Measurements from ENCODE around the gene CFAP107. TPM values are rescaled to one million over a fixed set of nuclear protein-coding genes. Genes with fewer than 3 reads are reported as not detected.

The CFAP107 gene
- total RNA-seq (0.62 TPM), polyA plus RNA-seq (ENCODE audit: insufficient read depth in 1 of 8, insufficient read length in 8 of 8, low replicate concordance in 1 of 8) (1 to 10 TPM in 3 of 8 donors, under 1 TPM in 5; 0.26 to 2.3 (median 0.97) TPM)
- long read RNA-seq, donor 1, result 0 reads
- long read RNA-seq, donor 2, result 0 reads
- long read RNA-seq, donor 3, result 0 reads
- long read RNA-seq, donor 4, result 0 reads
- long read RNA-seq, donor 5, result 0 reads
- long read RNA-seq, donor 6, partial matches to known transcripts, result 0 of 2 reads
- long read RNA-seq, donor 6, other reads (novel, unspliced or antisense), result 0 of 2 reads
- long read RNA-seq, donor 7, result 0 reads
- long read RNA-seq, donor 8, result 0 reads
- long read RNA-seq, donor 9, result 0 reads
- long read RNA-seq, donor 10, partial matches to known transcripts, result 0 of 1 reads
- long read RNA-seq, donor 10, other reads (novel, unspliced or antisense), result 0 of 1 reads
- long read RNA-seq, donor 11, partial matches to known transcripts, result 0 of 1 reads
- long read RNA-seq, donor 11, other reads (novel, unspliced or antisense), result 0 of 1 reads

DNA sequence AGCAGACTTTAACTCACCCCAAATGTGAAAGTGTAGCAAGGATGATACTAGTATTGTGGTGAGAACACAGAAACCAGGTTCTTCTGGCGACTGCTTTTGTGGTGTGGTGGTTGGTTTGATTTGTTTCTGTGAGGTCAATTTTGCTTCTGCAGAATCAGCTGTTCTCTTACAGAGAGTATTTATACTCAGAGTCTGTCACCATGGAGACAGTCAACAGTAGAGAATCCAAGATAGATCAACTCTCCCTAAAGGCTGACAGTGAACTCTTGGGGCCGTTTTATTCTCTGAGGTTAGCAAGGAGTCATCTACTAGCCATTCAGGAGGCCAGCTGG, at the start of gene CFAP107:
CFAP107 (plus strand) TSS at position 209 of the 332 bp plus-strand sequence. CDS start 231 bp downstream, outside the sequence.
- peak; percentile 22 for DNase-seq
- Histone ChIP-seq H3K9me3 (replicated peaks; ENCODE audit: control insufficient read depth, low read depth, low read length) (peaks cover 13% of the 10 kb centered on the region), H3K27me3 (ENCODE audit: control insufficient read depth, insufficient read depth, low read length) (no peaks in the 10 kb centered on the region), H3K4me3 (ENCODE audit: low read length) (no peak within 1 kb of the TSS), H3K27ac (ENCODE audit: low read length) (no peak within 1 kb of the TSS), H3K36me3 (ENCODE audit: control insufficient read depth, insufficient read depth, low read length) (no peaks in the 10 kb centered on the region), H3K4me1 (ENCODE audit: control insufficient read depth, insufficient read depth, low read length) (no peaks in the 10 kb centered on the region)
- no CpG with 5 or more reads among the region's 2 CpGs for WGBS (ENCODE audit: insufficient coverage)

DNA sequence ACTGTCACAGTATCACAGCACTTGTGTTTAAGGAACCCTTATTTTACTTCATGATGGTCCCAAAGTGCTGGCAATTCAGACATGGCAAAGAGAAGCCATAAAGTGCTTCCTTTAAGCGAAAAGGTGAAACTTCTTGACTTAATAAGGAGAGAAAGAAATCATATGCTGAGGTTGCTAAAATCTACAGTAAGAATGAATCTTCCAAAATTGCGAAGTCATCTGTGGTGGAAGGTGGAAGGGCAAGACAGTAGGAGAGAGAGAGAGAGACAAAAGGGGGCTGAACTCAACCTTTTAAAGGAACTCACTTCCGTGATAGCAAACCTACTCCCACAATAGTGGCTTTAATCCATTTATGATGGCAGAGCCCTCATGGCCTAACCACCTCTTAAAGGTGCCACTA, 49.3 kb upstream of the CFAP107 start:
- Histone ChIP-seq H3K27ac (ENCODE audit: low read length) (no peak overlapping the region), H3K27me3 (ENCODE audit: control insufficient read depth, insufficient read depth, low read length) (no peaks in the 10 kb centered on the region), H3K9me3 (replicated peaks; ENCODE audit: control insufficient read depth, low read depth, low read length) (no peaks in the 10 kb centered on the region), H3K4me3 (ENCODE audit: low read length) (no peak overlapping the region), H3K4me1 (ENCODE audit: control insufficient read depth, insufficient read depth, low read length) (no peaks in the 10 kb centered on the region), H3K36me3 (ENCODE audit: control insufficient read depth, insufficient read depth, low read length) (no peaks in the 10 kb centered on the region)
- WGBS (ENCODE audit: insufficient coverage), result 82% methylated on average over 1 of the region's 3 CpGs
- no peak for DNase-seq

DNA sequence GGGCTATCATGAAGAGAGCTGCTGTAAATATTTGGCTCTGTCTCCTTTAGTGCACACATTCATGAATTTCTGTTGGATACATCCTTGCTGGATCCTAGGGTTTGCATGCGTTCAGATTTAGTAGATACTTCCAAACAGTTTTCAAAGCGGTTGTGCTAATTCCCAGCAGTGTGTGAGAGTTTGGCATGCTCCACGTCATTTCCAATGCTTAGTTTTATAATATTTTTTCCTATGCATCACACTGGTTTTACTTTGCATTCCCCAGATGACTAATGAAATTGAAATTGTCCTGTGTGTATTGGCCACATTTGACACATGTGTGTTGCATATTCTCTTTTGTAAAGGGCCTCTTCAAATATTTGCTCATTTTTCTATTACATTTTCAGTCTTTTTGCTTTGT, 48.6 kb upstream of the CFAP107 start:
- DNase-seq, result peak; percentile 6
- no peaks in the 10 kb centered on the region for H3K9me3 ChIP-seq (replicated peaks; ENCODE audit: control insufficient read depth, low read depth, low read length)
- no peak overlapping the region for H3K4me3 ChIP-seq (ENCODE audit: low read length)
- no peak overlapping the region for H3K27ac ChIP-seq (ENCODE audit: low read length)
- H3K27me3 ChIP-seq (ENCODE audit: control insufficient read depth, insufficient read depth, low read length), result no peaks in the 10 kb centered on the region
- H3K4me1 ChIP-seq (ENCODE audit: control insufficient read depth, insufficient read depth, low read length), result no peaks in the 10 kb centered on the region
- no CpG with 5 or more reads among the region's 3 CpGs for WGBS (ENCODE audit: insufficient coverage)
- no peaks in the 10 kb centered on the region for H3K36me3 ChIP-seq (ENCODE audit: control insufficient read depth, insufficient read depth, low read length)

GRCh38 chr1:12703821-12704451, 42.1 kb upstream of the CFAP107 start:
- Histone ChIP-seq H3K36me3 (ENCODE audit: control insufficient read depth, insufficient read depth, low read length) (no peaks in the 10 kb centered on the region), H3K9me3 (replicated peaks; ENCODE audit: control insufficient read depth, low read depth, low read length) (peaks cover 2% of the 10 kb centered on the region), H3K4me1 (ENCODE audit: control insufficient read depth, insufficient read depth, low read length) (no peaks in the 10 kb centered on the region), H3K27me3 (ENCODE audit: control insufficient read depth, insufficient read depth, low read length) (no peaks in the 10 kb centered on the region), H3K27ac (ENCODE audit: low read length) (no peak overlapping the region), H3K4me3 (ENCODE audit: low read length) (no peak overlapping the region)
- 75% methylated on average over 3 of the region's 6 CpGs for WGBS (ENCODE audit: insufficient coverage)
- DNase-seq, result no peak

DNA sequence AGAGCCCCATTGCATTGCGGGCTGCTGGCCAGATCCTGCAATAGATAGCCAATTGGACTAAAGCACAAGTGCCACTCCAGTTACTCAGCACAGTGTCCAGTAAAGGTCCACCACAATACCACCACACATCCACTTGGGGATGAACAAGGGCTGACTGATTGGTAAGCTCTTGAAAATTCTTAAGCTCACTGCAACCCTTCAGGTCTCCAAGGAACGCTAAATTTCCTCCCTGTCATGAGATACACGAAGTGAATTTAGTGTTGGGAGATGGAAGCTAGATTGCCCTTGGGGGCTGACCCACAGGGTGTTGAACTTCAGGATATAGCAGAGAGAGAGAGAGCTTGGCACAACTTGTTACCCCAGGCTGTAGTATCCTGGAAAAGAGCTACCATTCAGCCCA, 39.9 kb upstream of the CFAP107 start:
- Histone ChIP-seq H3K27ac (ENCODE audit: low read length) (no peak overlapping the region), H3K4me3 (ENCODE audit: low read length) (no peak overlapping the region), H3K27me3 (ENCODE audit: control insufficient read depth, insufficient read depth, low read length) (no peaks in the 10 kb centered on the region), H3K36me3 (ENCODE audit: control insufficient read depth, insufficient read depth, low read length) (no peaks in the 10 kb centered on the region), H3K9me3 (replicated peaks; ENCODE audit: control insufficient read depth, low read depth, low read length) (peaks cover 2% of the 10 kb centered on the region), H3K4me1 (ENCODE audit: control insufficient read depth, insufficient read depth, low read length) (no peaks in the 10 kb centered on the region)
- no peak for DNase-seq
- WGBS (ENCODE audit: insufficient coverage), result 77% methylated on average over 2 of the region's 3 CpGs

DNA sequence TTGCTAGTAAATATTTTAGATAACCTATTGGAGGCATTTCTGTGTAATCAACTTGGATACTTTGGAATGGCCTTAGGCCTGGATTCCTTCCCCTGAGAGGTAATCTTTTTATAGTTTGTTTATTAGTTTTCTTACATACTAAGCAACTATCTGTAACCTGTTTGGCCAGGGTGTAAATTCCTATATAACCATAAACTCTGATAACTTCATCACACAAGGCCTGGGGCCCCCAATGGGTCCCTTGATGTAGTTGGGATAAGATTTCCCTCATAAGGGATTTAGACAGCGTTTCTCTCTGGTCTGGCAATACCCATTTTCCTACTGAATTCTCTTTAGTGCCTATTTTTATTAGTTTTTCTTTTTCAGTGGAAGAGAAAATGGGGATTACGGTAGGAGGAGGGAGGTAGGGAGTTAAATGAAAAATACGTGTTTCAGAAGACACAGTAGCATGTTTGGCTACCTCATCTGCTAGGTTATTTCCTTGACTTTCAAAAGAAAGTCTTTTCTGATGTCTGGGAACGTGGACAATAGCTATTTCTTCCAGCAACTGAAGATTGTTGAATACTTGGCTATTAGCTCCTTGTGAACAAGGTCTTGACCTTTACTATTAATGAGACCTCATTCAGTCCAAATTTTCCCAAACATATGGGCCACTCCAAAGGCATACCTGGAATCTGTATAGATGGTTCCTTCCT, 37.5 kb upstream of the CFAP107 start:
- 73% methylated on average over 2 of the region's 4 CpGs for WGBS (ENCODE audit: insufficient coverage)
- H3K4me1 ChIP-seq (ENCODE audit: control insufficient read depth, insufficient read depth, low read length), result no peaks in the 10 kb centered on the region
- no peaks in the 10 kb centered on the region for H3K36me3 ChIP-seq (ENCODE audit: control insufficient read depth, insufficient read depth, low read length)
- DNase-seq, result no peak
- H3K27ac ChIP-seq (ENCODE audit: low read length), result no peak overlapping the region
- H3K4me3 ChIP-seq (ENCODE audit: low read length), result no peak overlapping the region
- no peaks in the 10 kb centered on the region for H3K27me3 ChIP-seq (ENCODE audit: control insufficient read depth, insufficient read depth, low read length)
- H3K9me3 ChIP-seq (replicated peaks; ENCODE audit: control insufficient read depth, low read depth, low read length), result peaks cover 2% of the 10 kb centered on the region

GRCh38 chr1:12709091-12709491, 36.9 kb upstream of the CFAP107 start:
- no peak overlapping the region for H3K27ac ChIP-seq (ENCODE audit: low read length)
- no CpG with 5 or more reads among the region's 1 CpG for WGBS (ENCODE audit: insufficient coverage)
- no peak overlapping the region for H3K4me3 ChIP-seq (ENCODE audit: low read length)
- no peaks in the 10 kb centered on the region for H3K36me3 ChIP-seq (ENCODE audit: control insufficient read depth, insufficient read depth, low read length)
- no peaks in the 10 kb centered on the region for H3K4me1 ChIP-seq (ENCODE audit: control insufficient read depth, insufficient read depth, low read length)
- no peak for DNase-seq
- H3K27me3 ChIP-seq (ENCODE audit: control insufficient read depth, insufficient read depth, low read length), result no peaks in the 10 kb centered on the region
- no peaks in the 10 kb centered on the region for H3K9me3 ChIP-seq (replicated peaks; ENCODE audit: control insufficient read depth, low read depth, low read length)

DNA sequence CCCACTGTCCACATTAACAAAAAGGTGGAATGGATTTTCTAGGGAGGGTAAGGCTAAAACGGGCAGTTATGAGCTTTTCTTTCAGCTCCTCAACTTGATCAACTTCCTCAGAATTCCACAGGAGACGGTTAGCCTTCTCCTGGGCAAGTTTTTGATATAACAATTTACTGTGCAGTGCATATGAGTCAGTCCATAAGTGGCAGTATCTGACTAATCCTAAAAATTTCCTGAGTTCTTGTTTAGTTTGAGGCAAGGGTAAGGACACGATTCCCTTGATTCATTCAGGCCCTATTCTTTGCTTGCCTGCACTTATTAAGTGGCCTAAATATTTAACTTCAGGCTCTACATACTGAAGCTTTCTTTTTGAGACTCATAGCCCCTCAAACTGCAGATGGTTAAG, 36.3 kb upstream of the CFAP107 start:
- no CpG with 5 or more reads among the region's 3 CpGs for WGBS (ENCODE audit: insufficient coverage)
- no peaks in the 10 kb centered on the region for H3K9me3 ChIP-seq (replicated peaks; ENCODE audit: control insufficient read depth, low read depth, low read length)
- H3K4me1 ChIP-seq (ENCODE audit: control insufficient read depth, insufficient read depth, low read length), result no peaks in the 10 kb centered on the region
- no peak for DNase-seq
- no peak overlapping the region for H3K27ac ChIP-seq (ENCODE audit: low read length)
- no peak overlapping the region for H3K4me3 ChIP-seq (ENCODE audit: low read length)
- H3K27me3 ChIP-seq (ENCODE audit: control insufficient read depth, insufficient read depth, low read length), result no peaks in the 10 kb centered on the region
- H3K36me3 ChIP-seq (ENCODE audit: control insufficient read depth, insufficient read depth, low read length), result no peaks in the 10 kb centered on the region

DNA sequence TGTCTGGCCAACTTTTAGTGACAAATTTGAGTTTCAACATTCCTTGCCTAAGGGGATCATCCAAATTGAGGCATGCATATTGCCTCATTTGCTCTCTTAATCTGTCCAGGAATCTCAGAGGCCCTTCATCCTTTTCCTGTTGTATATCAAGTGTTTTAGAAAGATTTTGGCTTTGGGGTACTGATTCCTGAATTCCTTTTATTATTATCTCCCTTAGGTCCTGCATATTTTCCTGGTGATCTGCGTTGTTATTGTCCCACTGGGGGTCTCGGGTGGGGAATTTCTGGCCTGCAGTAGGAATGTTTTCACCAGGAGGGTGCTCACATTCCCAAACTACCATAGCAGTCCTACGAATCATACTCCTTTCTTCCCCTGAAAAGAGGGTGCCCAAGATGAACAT, 34.5 kb upstream of the CFAP107 start:
- Histone ChIP-seq H3K9me3 (replicated peaks; ENCODE audit: control insufficient read depth, low read depth, low read length) (no peaks in the 10 kb centered on the region), H3K4me1 (ENCODE audit: control insufficient read depth, insufficient read depth, low read length) (no peaks in the 10 kb centered on the region), H3K4me3 (ENCODE audit: low read length) (no peak overlapping the region), H3K27me3 (ENCODE audit: control insufficient read depth, insufficient read depth, low read length) (no peaks in the 10 kb centered on the region), H3K27ac (ENCODE audit: low read length) (no peak overlapping the region), H3K36me3 (ENCODE audit: control insufficient read depth, insufficient read depth, low read length) (no peaks in the 10 kb centered on the region)
- no CpG with 5 or more reads among the region's 3 CpGs for WGBS (ENCODE audit: insufficient coverage)
- no peak for DNase-seq

DNA sequence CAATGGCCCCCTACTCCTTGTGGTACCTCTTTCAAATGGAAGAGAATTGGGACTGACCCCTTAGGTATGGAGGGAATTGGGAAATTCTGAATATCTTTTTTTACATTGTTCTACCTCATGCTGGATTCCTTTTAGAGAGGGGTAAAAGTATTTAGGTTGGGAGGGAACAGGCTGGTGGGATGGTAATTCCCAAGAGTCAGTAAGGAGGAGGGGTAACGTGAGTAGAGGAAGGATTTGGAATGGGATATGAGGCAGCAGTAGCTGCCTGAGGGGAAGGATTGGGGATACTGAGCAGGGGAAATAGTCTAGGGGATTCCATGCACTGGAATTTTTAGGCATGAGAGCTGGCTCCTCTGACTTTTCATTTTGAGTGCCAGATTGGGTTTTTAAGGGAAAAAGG, 33.9 kb upstream of the CFAP107 start:
- Histone ChIP-seq H3K4me1 (ENCODE audit: control insufficient read depth, insufficient read depth, low read length) (no peaks in the 10 kb centered on the region), H3K36me3 (ENCODE audit: control insufficient read depth, insufficient read depth, low read length) (no peaks in the 10 kb centered on the region), H3K4me3 (ENCODE audit: low read length) (no peak overlapping the region), H3K27me3 (ENCODE audit: control insufficient read depth, insufficient read depth, low read length) (no peaks in the 10 kb centered on the region), H3K9me3 (replicated peaks; ENCODE audit: control insufficient read depth, low read depth, low read length) (no peaks in the 10 kb centered on the region), H3K27ac (ENCODE audit: low read length) (no peak overlapping the region)
- no peak for DNase-seq
- WGBS (ENCODE audit: insufficient coverage), result 10% methylated on average over 1 of the region's 1 CpG

Measured in muscle of leg (tissue), 16 donors.